Esophagus muscularis mucosa (tissue), 4 donors: ENCODE data around the gene USP35. TPM values are rescaled to one million over a fixed set of nuclear protein-coding genes. Genes with fewer than 3 reads are reported as not detected.

Source experiments
- DNase-seq: peaks from one replicate; pipeline ENCODE4 v3.0.0-alpha.2; 2017; ENCODE audit errors: extremely low spot score
- H3K27ac ChIP-seq, 4 donors: fragments of 200-600 bp; sonication (generic); replicated peaks in 1 of 4; 1 replicate in 3 of 4; 2 replicates in 1 of 4; pipeline ENCODE4 v1.5.1; 2016 to 2019; ENCODE audit warnings: mild to moderate bottlenecking in 1 of 4
- H3K27me3 ChIP-seq, 4 donors: fragments of 200-600 bp; sonication (generic); one replicate each; pipeline versions ENCODE4 v1.5.1 to v1.6.0; 2016 to 2019
- H3K36me3 ChIP-seq, 4 donors: fragments of 200-600 bp; sonication (generic); one replicate each; pipeline ENCODE4 v1.5.1; 2016 to 2019
- H3K4me1 ChIP-seq, 4 donors: fragments of 200-600 bp; sonication (generic); one replicate each; pipeline ENCODE4 v1.5.1; 2016 to 2019
- H3K4me3 ChIP-seq, 4 donors: fragments of 200-600 bp; sonication (generic); 1 replicate in 2 of 4; 2 replicates in 2 of 4; pipeline ENCODE4 v1.5.1; 2016 to 2019; ENCODE audit warnings: mild to moderate bottlenecking in 4 of 4, moderate library complexity in 1 of 4
- H3K9me3 ChIP-seq, 4 donors: fragments of 200-600 bp; sonication (generic); 1 replicate in 3 of 4; 2 replicates in 1 of 4; pipeline ENCODE4 v1.5.1; 2016 to 2019
- EP300 ChIP-seq: sonication (generic); formaldehyde crosslinking; IDR thresholded peaks from one replicate; pipeline ENCODE4 v1.6.1; 2017; ENCODE audit warnings: antibody characterized with exemption
- POLR2A ChIP-seq: fragments of 450-650 bp; IDR thresholded peaks from one replicate; pipeline ENCODE4 v1.6.1; 2017; ENCODE audit warnings: antibody characterized with exemption, moderate library complexity, mild to moderate bottlenecking, low read depth
- POLR2AphosphoS5 ChIP-seq, 2 donors: sonication (generic); formaldehyde crosslinking; IDR thresholded peaks; one replicate each; pipeline ENCODE4 v1.6.1; 2017; ENCODE audit warnings: antibody characterized with exemption in 2 of 2
- WGBS: methylation state at CpG from one replicate; pipeline ENCODE4 v1.1.5; 2018; 5-methylcytosine and 5-hydroxymethylcytosine counted together
- intact Hi-C: fragments of 100-400 bp; cut with DNase I; formaldehyde crosslinking; loops from one replicate; pipeline ENCODE4 v1.15.1; 2023
- total RNA-seq, 4 donors: library from RNA; depleted of rRNA; stranded (reverse); fragments of >200 nt; gene quantifications; one replicate each; pipeline versions ENCODE4 v1.1.0 to v1.2.1, GENCODE V29; 2016
- TF ChIP-seq, protein P1 (sequence below), 3 experiments: fragments of 200-600 bp in 2 of 3; fragments of 450-650 bp in 1 of 3; sonication (generic) in 2 of 3; IDR thresholded peaks; one replicate each; pipeline ENCODE4 v1.5.1; 2017 to 2019; ENCODE audit warnings: antibody characterized with exemption in 3 of 3, mild to moderate bottlenecking in 2 of 3, moderate library complexity in 1 of 3

Gene USP35
- total RNA-seq, 4 donors from 2014 or later, result 5.8 to 15.4 (median 11.3) TPM

DNA sequence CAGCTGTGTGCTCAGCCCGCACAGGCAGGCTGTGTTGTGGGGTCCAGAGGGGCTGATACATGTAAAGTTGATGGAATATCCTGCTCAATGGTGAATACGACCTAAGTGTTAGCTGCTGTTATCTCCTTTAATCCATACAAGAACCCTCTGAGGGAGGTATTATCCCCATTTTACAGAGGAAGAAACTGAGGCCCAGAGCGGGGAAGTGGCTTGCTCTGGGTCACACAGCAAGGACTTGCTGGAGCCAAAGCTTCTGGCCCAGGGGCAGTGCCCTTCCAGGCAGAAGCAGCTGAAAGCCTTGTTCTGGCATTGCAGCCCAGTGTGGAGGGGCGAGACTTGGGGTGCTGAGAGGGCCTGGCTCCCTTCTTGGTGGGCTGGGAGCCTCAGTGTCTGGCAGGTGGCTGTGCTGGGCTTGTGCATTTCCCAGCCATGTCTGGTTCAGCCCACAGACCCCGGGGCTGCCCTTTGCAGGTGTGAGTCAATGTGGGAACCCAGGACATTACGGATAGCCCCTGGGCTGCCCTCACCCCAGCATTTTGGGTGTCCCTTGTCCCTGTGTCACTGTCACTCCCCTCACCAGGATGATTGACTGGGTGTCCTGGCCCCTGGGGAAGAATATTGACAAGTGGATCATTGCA lies 10.4 kb downstream of the USP35 start:
- DNase-seq, result no peak
- intact Hi-C loops, result no loop called here
- peaks cover 19 to 67% (median 51%) of the 10 kb centered on the region in 4 donors for H3K36me3 ChIP-seq

DNA sequence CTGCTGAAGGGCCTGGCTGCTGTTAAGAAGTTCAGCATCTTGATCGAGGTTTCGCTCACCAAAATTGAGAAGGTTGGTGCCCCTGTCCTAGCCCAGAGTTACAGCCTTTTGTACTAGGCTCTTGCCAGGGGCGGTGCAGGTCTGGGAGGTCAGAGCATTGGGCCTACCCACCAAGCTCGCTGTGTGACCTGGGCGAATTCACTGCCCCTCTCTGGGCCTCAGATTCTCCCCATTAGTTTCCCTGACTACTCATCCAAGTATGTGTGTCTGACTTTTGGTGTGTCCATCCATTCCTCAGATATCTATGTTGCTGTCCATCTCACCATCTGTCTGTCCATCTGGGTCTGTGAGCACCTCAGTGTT lies 10.9 kb downstream of the USP35 start:
- Histone ChIP-seq H3K4me1 (peaks cover 0 to 9% (median 2%) of the 10 kb centered on the region in 4 donors), H3K4me3 (no peak overlapping the region), H3K27me3 (no peaks in the 10 kb centered on the region), H3K9me3 (no peaks in the 10 kb centered on the region), H3K27ac (no peak overlapping the region), H3K36me3 (peaks cover 19 to 72% (median 51%) of the 10 kb centered on the region in 4 donors)
- TF ChIP-seq, protein P1, sequence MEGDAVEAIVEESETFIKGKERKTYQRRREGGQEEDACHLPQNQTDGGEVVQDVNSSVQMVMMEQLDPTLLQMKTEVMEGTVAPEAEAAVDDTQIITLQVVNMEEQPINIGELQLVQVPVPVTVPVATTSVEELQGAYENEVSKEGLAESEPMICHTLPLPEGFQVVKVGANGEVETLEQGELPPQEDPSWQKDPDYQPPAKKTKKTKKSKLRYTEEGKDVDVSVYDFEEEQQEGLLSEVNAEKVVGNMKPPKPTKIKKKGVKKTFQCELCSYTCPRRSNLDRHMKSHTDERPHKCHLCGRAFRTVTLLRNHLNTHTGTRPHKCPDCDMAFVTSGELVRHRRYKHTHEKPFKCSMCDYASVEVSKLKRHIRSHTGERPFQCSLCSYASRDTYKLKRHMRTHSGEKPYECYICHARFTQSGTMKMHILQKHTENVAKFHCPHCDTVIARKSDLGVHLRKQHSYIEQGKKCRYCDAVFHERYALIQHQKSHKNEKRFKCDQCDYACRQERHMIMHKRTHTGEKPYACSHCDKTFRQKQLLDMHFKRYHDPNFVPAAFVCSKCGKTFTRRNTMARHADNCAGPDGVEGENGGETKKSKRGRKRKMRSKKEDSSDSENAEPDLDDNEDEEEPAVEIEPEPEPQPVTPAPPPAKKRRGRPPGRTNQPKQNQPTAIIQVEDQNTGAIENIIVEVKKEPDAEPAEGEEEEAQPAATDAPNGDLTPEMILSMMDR (IDR thresholded peaks at IDR 0.05), result no peak
- TF ChIP-seq POLR2AphosphoS5 (IDR thresholded peaks at IDR 0.05) (no peak), EP300 (no peak), POLR2A (no peak)
- DNase-seq, result no peak
- 94% methylated on average over 2 of the region's 5 CpGs for WGBS
- intact Hi-C loops, result no loop called here

More for the DNA sequence above, 10.4 kb downstream of the USP35 start:
- Histone ChIP-seq H3K4me3 (no peak overlapping the region), H3K27me3 (no peaks in the 10 kb centered on the region), H3K27ac (no peak overlapping the region), H3K9me3 (no peaks in the 10 kb centered on the region), H3K4me1 (peaks cover 0 to 14% (median 2%) of the 10 kb centered on the region in 4 donors)
- WGBS, result 95% methylated on average over 4 of the region's 6 CpGs
- TF ChIP-seq, protein P1 (IDR thresholded peaks at IDR 0.05), result no peak
- TF ChIP-seq EP300 (no peak), POLR2AphosphoS5 (IDR thresholded peaks at IDR 0.05) (no peak), POLR2A (no peak)

DNA sequence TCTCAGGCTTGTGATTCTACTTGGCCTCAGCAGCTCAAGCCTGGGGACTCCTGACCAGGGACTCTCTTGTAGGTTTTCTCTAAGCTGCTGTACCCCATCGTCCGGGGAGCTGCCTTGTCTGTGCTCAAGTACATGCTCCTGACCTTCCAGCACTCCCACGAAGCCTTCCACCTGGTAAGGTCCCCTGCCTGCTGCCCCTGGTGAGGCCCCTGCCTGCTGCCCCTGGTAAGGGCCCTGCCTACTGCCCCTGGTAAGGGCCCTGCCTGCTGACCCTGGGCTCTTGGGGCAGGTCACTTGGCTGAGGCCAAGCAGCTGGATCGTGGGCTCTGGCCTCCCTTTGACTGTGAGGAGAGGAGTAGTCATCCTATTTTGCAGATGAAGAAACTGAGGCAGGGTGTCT lies 11.3 kb downstream of the USP35 start:
- H3K9me3 ChIP-seq, result no peaks in the 10 kb centered on the region
- H3K27me3 ChIP-seq, result no peaks in the 10 kb centered on the region
- H3K4me1 ChIP-seq, result peaks cover 0 to 9% (median 2%) of the 10 kb centered on the region in 4 donors
- no peak for TF ChIP-seq EP300
- TF ChIP-seq, protein P1 (IDR thresholded peaks at IDR 0.05), result no peak
- no peak for TF ChIP-seq POLR2AphosphoS5 (IDR thresholded peaks at IDR 0.05)
- TF ChIP-seq POLR2A, result no peak
- no peak overlapping the region for H3K27ac ChIP-seq
- H3K4me3 ChIP-seq, result no peak overlapping the region
- peaks cover 19 to 76% (median 52%) of the 10 kb centered on the region in 4 donors for H3K36me3 ChIP-seq
- intact Hi-C loops, result no loop called here
- DNase-seq, result no peak
- 80% methylated on average over 1 of the region's 4 CpGs for WGBS

DNA sequence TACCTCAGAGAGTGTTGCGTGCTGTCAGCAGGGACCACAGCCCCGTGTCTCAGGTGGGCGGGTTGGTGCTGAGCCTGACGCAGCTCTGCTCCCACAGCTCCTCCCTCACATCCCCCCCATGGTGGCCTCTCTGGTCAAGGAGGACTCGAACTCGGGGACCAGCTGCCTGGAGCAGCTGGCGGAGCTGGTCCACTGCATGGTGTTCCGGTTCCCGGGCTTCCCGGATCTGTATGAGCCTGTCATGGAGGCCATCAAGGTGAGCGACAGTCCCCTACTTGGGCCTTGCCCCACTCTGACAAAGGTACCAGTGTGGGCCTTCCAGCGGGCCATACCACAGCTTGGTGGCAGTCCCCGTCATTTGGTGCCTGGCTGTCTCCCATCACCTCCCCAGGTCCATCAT lies 11.8 kb downstream of the USP35 start:
- Histone ChIP-seq H3K27ac (no peak overlapping the region), H3K9me3 (no peaks in the 10 kb centered on the region), H3K27me3 (no peaks in the 10 kb centered on the region), H3K4me1 (peaks cover 0 to 9% (median 2%) of the 10 kb centered on the region in 4 donors), H3K4me3 (no peak overlapping the region), H3K36me3 (peaks cover 19 to 81% (median 55%) of the 10 kb centered on the region in 4 donors)
- TF ChIP-seq EP300, result no peak
- TF ChIP-seq POLR2AphosphoS5 (IDR thresholded peaks at IDR 0.05), result no peak
- TF ChIP-seq, protein P1 (IDR thresholded peaks at IDR 0.05), result no peak
- TF ChIP-seq POLR2A, result no peak
- no peak for DNase-seq
- 96% methylated on average over 5 of the region's 13 CpGs for WGBS
- intact Hi-C loops, result no loop called here
